DND-41 (cell line): ENCODE results near the gene FAM110A.

Experiments used
- ATAC-seq: fragments of 200-7000 bp; cut with Tn5 transposase; 3 replicates; pipeline ENCODE4 v1.9.1; 2021; ENCODE audit warnings: low read depth; ENCODE audit not compliant: insufficient read depth
- DNase-seq: peaks from one replicate; pipeline ENCODE4 v3.0.0-alpha.2; 2020
- H2AFZ ChIP-seq: 2 replicates; pipeline ENCODE4 v1.6.0; 2012; ENCODE audit warnings: low read depth, low read length
- H3K27ac ChIP-seq: 2 replicates; pipeline ENCODE4 v1.5.1; 2012; ENCODE audit warnings: low read length, inconsistent platforms
- H3K27me3 ChIP-seq: fragments of 200-600 bp; sonication (generic); 2 replicates; pipeline ENCODE4 v1.6.0; 2012; ENCODE audit warnings: low read length, mild to moderate bottlenecking, inconsistent platforms; ENCODE audit not compliant: insufficient read depth, poor library complexity
- H3K36me3 ChIP-seq: 2 replicates; pipeline ENCODE4 v1.5.1; 2012; ENCODE audit warnings: low read length, inconsistent platforms; ENCODE audit not compliant: insufficient read depth
- H3K4me1 ChIP-seq: 2 replicates; pipeline ENCODE4 v1.5.1; 2012; ENCODE audit warnings: mild to moderate bottlenecking, low read length; ENCODE audit not compliant: insufficient read depth
- H3K4me2 ChIP-seq: 2 replicates; pipeline ENCODE4 v1.6.0; 2012; ENCODE audit warnings: mild to moderate bottlenecking, moderate library complexity, low read length, inconsistent platforms; ENCODE audit not compliant: insufficient read depth
- H3K4me3 ChIP-seq, 2 experiments: fragments of 200-600 bp in 1 of 2; shearing (Covaris generic) in 1 of 2; 2 replicates each; pipeline ENCODE4 v1.5.1; 2012 to 2016; ENCODE audit warnings: inconsistent platforms in 2 of 2, low read length in 2 of 2, mild to moderate bottlenecking in 2 of 2, low read depth in 1 of 2, moderate library complexity in 1 of 2
- H3K79me2 ChIP-seq: 2 replicates; pipeline ENCODE4 v1.6.0; 2012; ENCODE audit warnings: low read length, inconsistent platforms; ENCODE audit not compliant: insufficient read depth
- H3K9ac ChIP-seq: 2 replicates; pipeline ENCODE4 v1.6.0; 2012; ENCODE audit warnings: low read depth, mild to moderate bottlenecking, inconsistent platforms, low read length, moderate library complexity
- H3K9me3 ChIP-seq: 2 replicates; pipeline ENCODE4 v1.5.1; 2012; ENCODE audit warnings: low read length, moderate library complexity, mild to moderate bottlenecking, inconsistent platforms; ENCODE audit not compliant: insufficient read depth, severe bottlenecking
- H4K20me1 ChIP-seq: 2 replicates; pipeline ENCODE4 v1.6.0; 2012; ENCODE audit warnings: low read length; ENCODE audit not compliant: insufficient read depth
- EZH2 ChIP-seq: IDR thresholded peaks from 3 replicates; pipeline ENCODE4 v1.6.1; 2012; ENCODE audit warnings: borderline replicate concordance, low read depth, mild to moderate bottlenecking, moderate library complexity, low read length, inconsistent platforms; ENCODE audit not compliant: severe bottlenecking
- TF ChIP-seq, protein P1 (sequence below): IDR thresholded peaks from 2 replicates; pipeline ENCODE4 v1.5.1; 2012; ENCODE audit warnings: borderline replicate concordance, low read length, moderate library complexity, mild to moderate bottlenecking; ENCODE audit not compliant: poor library complexity, severe bottlenecking; ENCODE audit errors: extremely low read depth

FAM110A gene

DNA sequence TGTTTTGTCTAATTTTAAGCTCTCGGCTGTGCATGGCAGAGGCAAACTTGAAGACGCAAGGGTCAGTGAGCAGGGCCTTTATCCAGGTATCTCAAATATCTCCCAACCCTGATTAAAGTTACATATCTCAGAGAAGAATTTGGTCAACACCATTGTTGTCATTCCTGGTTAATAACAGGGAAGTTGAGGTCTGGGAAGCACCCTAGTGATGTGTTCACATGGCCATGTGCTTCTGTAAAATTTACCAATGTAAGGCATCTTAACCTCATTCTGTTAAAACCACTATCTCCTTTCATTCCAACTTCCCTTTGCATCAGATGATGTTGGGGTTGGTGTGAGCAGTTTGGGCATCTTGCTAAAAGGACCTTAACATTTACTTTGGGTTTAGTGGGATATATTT, 4.0 kb upstream of the FAM110A start:
- DNase-seq (no peak), ATAC-seq (no peak)
- H2AFZ ChIP-seq = no peak overlapping the region
- no peaks in the 10 kb centered on the region for H4K20me1 ChIP-seq
- H3K27ac ChIP-seq = no peak overlapping the region
- H3K4me2 ChIP-seq = no peak overlapping the region
- H3K79me2 ChIP-seq = peaks cover 8% of the 10 kb centered on the region
- no peak overlapping the region for H3K4me3 ChIP-seq
- no peaks in the 10 kb centered on the region for H3K9me3 ChIP-seq
- H3K9ac ChIP-seq = no peak overlapping the region
- H3K36me3 ChIP-seq = no peaks in the 10 kb centered on the region; the same call in 1 of the 2 replicates
- H3K4me1 ChIP-seq = peaks cover 17% of the 10 kb centered on the region
- H3K27me3 ChIP-seq = no peaks in the 10 kb centered on the region
- TF ChIP-seq, protein P1, sequence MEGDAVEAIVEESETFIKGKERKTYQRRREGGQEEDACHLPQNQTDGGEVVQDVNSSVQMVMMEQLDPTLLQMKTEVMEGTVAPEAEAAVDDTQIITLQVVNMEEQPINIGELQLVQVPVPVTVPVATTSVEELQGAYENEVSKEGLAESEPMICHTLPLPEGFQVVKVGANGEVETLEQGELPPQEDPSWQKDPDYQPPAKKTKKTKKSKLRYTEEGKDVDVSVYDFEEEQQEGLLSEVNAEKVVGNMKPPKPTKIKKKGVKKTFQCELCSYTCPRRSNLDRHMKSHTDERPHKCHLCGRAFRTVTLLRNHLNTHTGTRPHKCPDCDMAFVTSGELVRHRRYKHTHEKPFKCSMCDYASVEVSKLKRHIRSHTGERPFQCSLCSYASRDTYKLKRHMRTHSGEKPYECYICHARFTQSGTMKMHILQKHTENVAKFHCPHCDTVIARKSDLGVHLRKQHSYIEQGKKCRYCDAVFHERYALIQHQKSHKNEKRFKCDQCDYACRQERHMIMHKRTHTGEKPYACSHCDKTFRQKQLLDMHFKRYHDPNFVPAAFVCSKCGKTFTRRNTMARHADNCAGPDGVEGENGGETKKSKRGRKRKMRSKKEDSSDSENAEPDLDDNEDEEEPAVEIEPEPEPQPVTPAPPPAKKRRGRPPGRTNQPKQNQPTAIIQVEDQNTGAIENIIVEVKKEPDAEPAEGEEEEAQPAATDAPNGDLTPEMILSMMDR = no peak
- no peak for TF ChIP-seq EZH2

GRCh38 chr20:830011-830521, 3.4 kb upstream of the FAM110A start:
- no peaks in the 10 kb centered on the region for H3K27me3 ChIP-seq
- no peak overlapping the region for H3K27ac ChIP-seq
- H3K4me2 ChIP-seq = no peak overlapping the region
- no peak overlapping the region for H2AFZ ChIP-seq
- no peak for DNase-seq
- no peak for ATAC-seq
- no peak overlapping the region for H3K4me3 ChIP-seq
- no peaks in the 10 kb centered on the region for H4K20me1 ChIP-seq
- H3K9me3 ChIP-seq = no peaks in the 10 kb centered on the region
- H3K9ac ChIP-seq = no peak overlapping the region
- H3K36me3 ChIP-seq = no peaks in the 10 kb centered on the region; the same call in 1 of the 2 replicates
- TF ChIP-seq, protein P1 = no peak
- H3K79me2 ChIP-seq = peaks cover 12% of the 10 kb centered on the region
- peaks cover 22% of the 10 kb centered on the region for H3K4me1 ChIP-seq

DNA sequence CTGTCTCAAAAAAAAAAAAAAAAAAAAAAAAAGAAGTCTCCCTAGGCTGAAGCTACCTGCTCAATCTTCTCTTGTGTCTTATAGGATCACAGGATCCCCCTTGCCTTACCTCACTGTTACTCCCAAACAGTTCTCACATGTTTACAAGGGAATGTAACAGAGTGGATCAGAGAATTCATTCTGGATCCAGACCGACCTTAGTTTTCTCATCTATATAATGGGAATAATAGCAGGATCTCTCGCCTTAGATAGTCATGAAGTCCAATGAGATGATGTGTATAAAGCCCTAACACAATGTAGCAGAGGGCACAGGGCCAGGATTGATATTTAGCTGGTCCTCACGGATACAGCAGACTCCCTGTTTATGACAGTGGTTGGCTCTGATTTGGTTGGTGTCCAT, 2.3 kb upstream of the FAM110A start:
- DNase-seq (no peak), ATAC-seq (no peak)
- Histone ChIP-seq H3K79me2 (peaks cover 20% of the 10 kb centered on the region), H3K4me3 (no peak overlapping the region), H2AFZ (no peak overlapping the region), H4K20me1 (no peaks in the 10 kb centered on the region), H3K4me2 (no peak overlapping the region), H3K9me3 (no peaks in the 10 kb centered on the region), H3K4me1 (peaks cover 30% of the 10 kb centered on the region), H3K36me3 (no peaks in the 10 kb centered on the region; the same call in 1 of the 2 replicates), H3K9ac (no peak overlapping the region), H3K27me3 (no peaks in the 10 kb centered on the region), H3K27ac (no peak overlapping the region)
- TF ChIP-seq, protein P1 = no peak

- TF ChIP-seq, protein P1 = no peak
- no peak for TF ChIP-seq EZH2
- Histone ChIP-seq H2AFZ (no peak overlapping the region), H3K79me2 (peaks cover 23% of the 10 kb centered on the region), H3K4me3 (no peak overlapping the region), H3K9me3 (no peaks in the 10 kb centered on the region), H3K27ac (no peak overlapping the region), H3K27me3 (no peaks in the 10 kb centered on the region), H4K20me1 (no peaks in the 10 kb centered on the region), H3K36me3 (no peaks in the 10 kb centered on the region; the same call in 1 of the 2 replicates), H3K4me2 (no peak overlapping the region), H3K4me1 (peaks cover 33% of the 10 kb centered on the region), H3K9ac (no peak overlapping the region)
- DNase-seq (no peak), ATAC-seq (no peak)
Observed at GRCh38 chr20:831956-832355, 1.6 kb upstream of the FAM110A start.
